Measurements from ENCODE around the gene ITPK1. TPM values are rescaled to one million over a fixed set of nuclear protein-coding genes. Genes with fewer than 3 reads are reported as not detected.
"Not testable (repeated sequence)": the region's sequence is repeated elsewhere in the genome, so short reads cannot be mapped to it uniquely, and the experiment has no call there.

Gene ITPK1
- total RNA-seq, 2 experiments from 2014 or later = 78.5 to 83.5 TPM

GRCh38 chr14:93148979-93149378 is 33.3 kb upstream of the ITPK1 start:
- Mint-ChIP-seq H3K9me3 (no peaks in the 10 kb centered on the region), H3K27ac (no peak overlapping the region), H3K36me3 (ENCODE audit: low read depth) (no peaks in the 10 kb centered on the region), H3K27me3 (peaks cover 3% of the 10 kb centered on the region), H3K4me3 (no peak overlapping the region), H3K4me1 (ENCODE audit: low read depth) (no peaks in the 10 kb centered on the region)
- intact Hi-C loops (cut with micrococcal nuclease) = no loop called here
- ATAC-seq (no peak), DNase-seq (no peak)
- POLR2A ChIA-PET = no interaction called here
- TF ChIP-seq CTCF (IDR thresholded peaks at IDR 0.05) = no peak
- CTCF ChIA-PET = no interaction called here

GRCh38 chr14:93146119-93146518 is 30.4 kb upstream of the ITPK1 start:
- ChIA-PET CTCF (interaction anchor here (0.7 to 3.8 kb wide), 6 partner anchors 14 to 194 kb away, joined by 3 to 16 read pairs (median 4); no protein-coding TSS in a partner anchor), POLR2A (interaction anchor here (1.0 kb wide), 1 partner anchor 31 kb away, joined by 4 read pairs; the partner anchor contains the start of gene ITPK1)
- no peak for TF ChIP-seq CTCF (IDR thresholded peaks at IDR 0.05)
- H3K9me3 Mint-ChIP-seq = no peaks in the 10 kb centered on the region
- ATAC-seq (peak; percentile 55), DNase-seq (no peak)
- no peak overlapping the region for H3K4me3 Mint-ChIP-seq
- peaks cover 2% of the 10 kb centered on the region for H3K27me3 Mint-ChIP-seq
- H3K36me3 Mint-ChIP-seq (ENCODE audit: low read depth) = no peaks in the 10 kb centered on the region
- H3K27ac Mint-ChIP-seq = peak overlapping the region; percentile 1
- intact Hi-C loops (cut with micrococcal nuclease) = no loop called here
- no peaks in the 10 kb centered on the region for H3K4me1 Mint-ChIP-seq (ENCODE audit: low read depth)

GRCh38 chr14:93142854-93143652 is 27.3 kb upstream of the ITPK1 start:
- ChIA-PET POLR2A (no interaction called here), CTCF (interaction anchor here (0.7 to 4.9 kb wide), 5 partner anchors 8 to 191 kb away, joined by 4 to 14 read pairs (median 9); no protein-coding TSS in a partner anchor)
- Mint-ChIP-seq H3K4me3 (no peak overlapping the region), H3K27me3 (no peaks in the 10 kb centered on the region), H3K4me1 (ENCODE audit: low read depth) (peaks cover 4% of the 10 kb centered on the region), H3K9me3 (no peaks in the 10 kb centered on the region), H3K27ac (no peak overlapping the region), H3K36me3 (ENCODE audit: low read depth) (no peaks in the 10 kb centered on the region)
- no peak for DNase-seq
- intact Hi-C loops (cut with micrococcal nuclease) = no loop called here
- TF ChIP-seq CTCF (IDR thresholded peaks at IDR 0.05) = no peak
- no peak for ATAC-seq

GRCh38 chr14:93137864-93138263 is 22.1 kb upstream of the ITPK1 start:
- intact Hi-C loops (cut with micrococcal nuclease) = loop anchor here (2.0 kb wide), 1 partner anchor 185 kb away; no protein-coding TSS in a partner anchor
- no peak overlapping the region for H3K27ac Mint-ChIP-seq
- TF ChIP-seq CTCF (IDR thresholded peaks at IDR 0.05) = no peak

GRCh38 chr14:93136508-93136907 is 20.8 kb upstream of the ITPK1 start:
- H3K27ac Mint-ChIP-seq; H3K36me3 Mint-ChIP-seq (ENCODE audit: low read depth); ATAC-seq; intact Hi-C loops (cut with micrococcal nuclease); DNase-seq; H3K4me1 Mint-ChIP-seq (ENCODE audit: low read depth); H3K27me3 Mint-ChIP-seq; POLR2A ChIA-PET; H3K4me3 Mint-ChIP-seq; H3K9me3 Mint-ChIP-seq: not testable (repeated sequence)
- CTCF ChIA-PET = interaction anchor here (1.1 to 10.3 kb wide), 3 partner anchors 19 to 185 kb away, joined by 3 to 180 read pairs (median 27); partner anchors contain the start of gene ITPK1

More at GRCh38 chr14:93137864-93138263, 22.1 kb upstream of the ITPK1 start:
- H3K4me1 Mint-ChIP-seq (ENCODE audit: low read depth) = peaks cover 4% of the 10 kb centered on the region
- ChIA-PET POLR2A (no interaction called here), CTCF (interaction anchor here (0.8 to 10.3 kb wide), 9 partner anchors 15 to 191 kb away, joined by 3 to 180 read pairs (median 4); partner anchors contain the start of gene ITPK1)
- DNase-seq = no peak
- H3K27me3 Mint-ChIP-seq = no peaks in the 10 kb centered on the region
- H3K36me3 Mint-ChIP-seq (ENCODE audit: low read depth) = no peaks in the 10 kb centered on the region
- ATAC-seq = no peak
- H3K9me3 Mint-ChIP-seq = no peaks in the 10 kb centered on the region
- no peak overlapping the region for H3K4me3 Mint-ChIP-seq
